ENCODE data around the gene APOA1. TPM values are rescaled to one million over a fixed set of nuclear protein-coding genes. Genes with fewer than 3 reads are reported as not detected.
"Not testable (repeated sequence)": the region's sequence is repeated elsewhere in the genome, so short reads cannot be mapped to it uniquely, and the experiment has no call there.

Gene APOA1
- polyA plus RNA-seq, 3 donors, result 76.0 to 179 (median 121) TPM

DNA sequence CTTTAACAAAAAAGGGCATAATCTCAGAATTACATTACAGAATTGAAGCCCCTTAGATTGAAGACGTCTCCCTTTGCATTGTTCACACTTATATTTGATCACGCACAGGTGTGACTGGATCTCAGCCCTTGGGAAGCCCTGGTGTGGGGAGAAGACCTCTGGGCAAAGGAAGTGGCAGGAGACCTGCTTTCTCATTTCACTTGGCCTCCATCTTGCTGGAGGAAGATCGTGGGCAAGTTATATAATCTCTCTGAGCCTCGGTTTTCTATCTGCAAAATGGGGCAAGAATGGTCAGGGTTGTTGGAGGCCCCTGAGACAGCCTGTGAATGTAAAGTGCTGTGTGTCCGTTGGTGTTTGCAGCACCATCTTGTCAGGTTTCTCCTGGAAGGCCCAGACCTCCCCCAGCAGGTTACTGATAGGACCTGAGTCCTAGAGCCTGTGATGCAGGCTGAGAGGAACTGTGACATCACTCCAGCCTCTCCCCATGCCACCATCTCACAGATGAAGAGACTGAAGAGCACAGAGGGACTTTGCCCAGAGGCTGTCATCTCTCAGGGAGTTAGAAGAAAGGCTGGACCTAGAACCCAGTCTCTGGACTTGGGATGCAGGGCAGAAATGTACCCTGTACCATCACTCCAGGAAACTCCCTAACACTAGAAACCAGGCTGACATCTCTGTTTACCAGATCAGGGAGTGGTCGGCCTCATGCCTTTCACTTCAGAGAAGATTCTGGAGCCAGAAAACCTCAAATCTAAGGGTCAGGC, 1.1 kb upstream of the APOA1 start:
- DNase-seq, result no peak

DNA sequence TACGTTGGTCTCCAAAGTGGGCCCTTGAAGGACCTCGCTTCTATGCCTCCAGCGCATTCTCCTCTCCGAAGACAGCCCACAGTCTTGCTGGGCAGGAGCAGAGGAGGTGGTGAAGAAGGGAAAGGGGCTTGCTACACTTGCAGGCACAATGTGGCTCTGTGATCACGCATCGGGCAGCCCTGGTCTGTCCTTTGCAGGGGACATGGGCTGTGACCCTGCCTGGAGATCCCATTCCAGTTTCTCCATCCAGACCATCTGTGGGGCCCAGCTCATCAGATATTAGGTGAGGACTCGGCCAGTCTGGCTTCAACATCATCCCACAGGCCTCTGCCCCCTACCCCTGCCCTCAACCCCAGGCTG, 810 bp downstream of the APOA1 start:
- no peak for DNase-seq

DNA sequence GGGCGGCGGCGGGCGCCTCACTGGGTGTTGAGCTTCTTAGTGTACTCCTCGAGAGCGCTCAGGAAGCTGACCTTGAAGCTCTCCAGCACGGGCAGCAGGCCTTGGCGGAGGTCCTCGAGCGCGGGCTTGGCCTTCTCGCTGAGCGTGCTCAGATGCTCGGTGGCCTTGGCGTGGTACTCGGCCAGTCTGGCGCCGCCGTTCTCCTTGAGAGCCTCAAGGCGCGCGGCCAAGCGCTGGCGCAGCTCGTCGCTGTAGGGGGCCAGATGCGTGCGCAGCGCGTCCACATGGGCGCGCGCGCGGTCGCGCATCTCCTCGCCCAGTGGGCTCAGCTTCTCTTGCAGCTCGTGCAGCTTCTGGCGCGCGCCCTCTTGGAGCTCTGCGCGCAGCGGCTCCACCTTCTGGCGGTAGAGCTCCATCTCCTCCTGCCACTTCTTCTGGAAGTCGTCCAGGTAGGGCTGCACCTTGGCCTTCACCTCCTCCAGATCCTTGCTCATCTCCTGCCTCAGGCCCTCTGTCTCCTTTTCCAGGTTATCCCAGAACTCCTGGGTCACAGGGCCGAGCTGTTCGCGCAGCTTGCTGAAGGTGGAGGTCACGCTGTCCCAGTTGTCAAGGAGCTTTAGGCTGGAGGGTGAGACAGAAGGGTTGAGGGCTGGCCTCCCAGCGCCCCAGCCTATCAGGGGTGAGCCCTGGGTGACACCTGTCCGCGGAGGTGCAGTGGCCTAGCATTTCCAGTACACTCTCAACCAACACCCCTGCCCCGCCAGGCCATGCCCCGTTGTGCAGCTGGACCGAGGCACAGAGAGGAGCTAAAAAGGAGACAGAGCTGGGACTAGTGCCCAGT, 1.4 kb downstream of the APOA1 start:
- DNase-seq, result peak; percentile 93

DNA sequence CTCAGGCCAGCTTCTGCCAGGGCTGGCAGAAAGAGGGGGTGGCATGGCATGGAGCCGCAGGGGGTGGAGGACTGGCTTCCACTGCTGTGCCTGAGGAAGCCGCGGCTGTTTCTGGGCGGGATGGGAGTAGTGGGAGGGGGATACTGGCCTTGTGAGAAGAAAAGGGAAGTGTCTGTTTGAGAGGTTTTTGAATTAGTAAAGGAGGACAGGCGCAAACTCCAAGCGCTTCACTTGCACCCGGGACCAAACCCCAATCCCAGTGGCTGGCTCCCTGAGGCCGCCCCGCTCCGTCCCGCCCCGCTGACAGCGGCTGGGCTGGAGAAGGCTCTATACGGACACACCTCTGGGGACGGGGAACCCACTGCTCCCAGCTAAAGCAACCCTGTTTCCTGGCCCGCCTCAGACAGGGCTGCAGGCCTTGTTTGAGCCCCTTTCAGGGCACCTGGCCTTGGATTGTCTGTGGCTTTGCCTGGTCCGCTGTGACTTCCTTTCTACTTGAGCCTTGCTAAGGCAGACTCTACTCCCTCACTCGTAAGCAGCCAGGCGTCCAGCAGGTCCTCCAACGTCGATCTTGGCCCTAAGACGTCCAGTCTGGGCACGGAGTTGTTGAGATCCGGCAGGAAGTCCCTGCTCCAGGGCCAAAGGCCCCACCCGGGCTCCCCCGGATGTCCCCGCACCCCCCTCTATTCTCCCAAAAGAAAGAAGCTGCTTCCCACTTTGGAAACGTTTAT, 2.2 kb downstream of the APOA1 start:
- no peak for DNase-seq

DNA sequence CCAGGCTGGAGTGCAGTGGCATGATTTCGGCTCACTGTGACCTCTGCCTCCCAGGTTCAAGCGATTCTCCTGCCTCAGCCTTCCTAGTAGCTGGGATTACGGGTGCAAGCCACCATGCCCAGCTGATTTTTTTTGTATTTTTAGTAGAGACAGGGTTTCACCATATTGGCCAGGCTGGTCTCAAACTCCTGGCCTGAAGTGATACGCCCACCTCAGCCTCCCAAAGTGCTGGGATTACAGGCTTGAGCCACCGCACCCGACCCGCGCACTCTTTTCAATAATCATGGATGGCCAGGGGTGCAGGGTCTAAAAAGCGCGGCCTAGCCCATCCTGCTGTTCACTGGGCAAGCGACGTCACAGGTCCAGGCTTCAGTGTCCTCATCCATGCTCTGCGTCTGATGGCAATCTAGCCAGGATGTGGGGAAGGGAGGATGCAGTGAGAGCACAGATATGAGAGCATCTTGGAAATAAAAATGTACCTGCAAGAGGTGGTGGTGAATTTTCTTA, 2.8 kb downstream of the APOA1 start:
- DNase-seq, result not testable (repeated sequence)

DNA sequence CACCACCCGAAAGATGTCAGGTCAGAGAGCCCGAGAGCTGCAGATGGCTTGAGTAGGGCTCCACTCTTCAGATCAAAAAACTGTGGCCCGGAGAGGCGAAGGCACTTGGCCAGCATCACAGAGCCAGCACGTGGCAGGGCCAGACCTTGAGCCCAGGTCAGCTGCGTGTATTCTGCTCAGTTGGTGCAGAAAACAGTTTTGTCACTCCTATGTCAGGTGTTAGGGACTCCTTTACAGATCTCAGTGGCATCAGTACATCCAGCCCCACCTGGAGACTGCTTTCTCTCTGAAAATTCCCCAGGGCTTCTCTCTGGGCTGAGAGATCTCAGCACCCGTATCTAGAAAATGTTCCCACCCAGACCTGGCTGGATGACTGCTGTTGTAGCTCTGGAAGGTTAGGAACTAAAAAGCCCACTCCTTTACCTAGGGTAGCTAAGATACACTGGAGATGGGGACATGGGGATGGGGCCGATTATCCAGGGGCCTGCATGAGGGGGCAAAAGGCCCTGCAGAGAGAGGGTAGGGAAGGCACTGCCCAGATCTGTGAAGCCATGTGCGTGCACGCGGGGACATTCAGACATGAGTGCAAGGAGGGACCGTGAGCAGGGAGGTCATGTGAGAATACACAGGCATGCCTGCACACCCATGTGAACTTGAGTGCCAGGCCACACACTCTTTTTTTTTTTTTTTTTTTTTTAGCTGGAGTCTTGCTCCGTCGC, 3.4 kb downstream of the APOA1 start:
- no peak for DNase-seq

DNA sequence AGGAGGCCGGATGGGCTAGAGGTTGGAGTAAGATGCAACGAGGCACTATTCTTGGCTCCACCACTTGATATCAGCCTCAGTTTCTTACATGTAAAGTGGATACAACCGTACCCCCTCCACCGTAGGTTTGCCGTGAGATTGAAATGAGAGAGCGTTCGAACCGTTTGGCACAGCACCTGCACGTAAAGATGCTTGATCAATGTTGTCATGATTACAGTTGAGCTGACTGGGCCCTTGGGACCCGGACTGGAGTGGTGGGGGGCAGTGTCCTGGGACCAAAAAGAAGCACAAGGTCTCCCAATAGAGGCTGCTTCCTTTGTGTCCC, 4.0 kb downstream of the APOA1 start:
- DNase-seq, result no peak

DNA sequence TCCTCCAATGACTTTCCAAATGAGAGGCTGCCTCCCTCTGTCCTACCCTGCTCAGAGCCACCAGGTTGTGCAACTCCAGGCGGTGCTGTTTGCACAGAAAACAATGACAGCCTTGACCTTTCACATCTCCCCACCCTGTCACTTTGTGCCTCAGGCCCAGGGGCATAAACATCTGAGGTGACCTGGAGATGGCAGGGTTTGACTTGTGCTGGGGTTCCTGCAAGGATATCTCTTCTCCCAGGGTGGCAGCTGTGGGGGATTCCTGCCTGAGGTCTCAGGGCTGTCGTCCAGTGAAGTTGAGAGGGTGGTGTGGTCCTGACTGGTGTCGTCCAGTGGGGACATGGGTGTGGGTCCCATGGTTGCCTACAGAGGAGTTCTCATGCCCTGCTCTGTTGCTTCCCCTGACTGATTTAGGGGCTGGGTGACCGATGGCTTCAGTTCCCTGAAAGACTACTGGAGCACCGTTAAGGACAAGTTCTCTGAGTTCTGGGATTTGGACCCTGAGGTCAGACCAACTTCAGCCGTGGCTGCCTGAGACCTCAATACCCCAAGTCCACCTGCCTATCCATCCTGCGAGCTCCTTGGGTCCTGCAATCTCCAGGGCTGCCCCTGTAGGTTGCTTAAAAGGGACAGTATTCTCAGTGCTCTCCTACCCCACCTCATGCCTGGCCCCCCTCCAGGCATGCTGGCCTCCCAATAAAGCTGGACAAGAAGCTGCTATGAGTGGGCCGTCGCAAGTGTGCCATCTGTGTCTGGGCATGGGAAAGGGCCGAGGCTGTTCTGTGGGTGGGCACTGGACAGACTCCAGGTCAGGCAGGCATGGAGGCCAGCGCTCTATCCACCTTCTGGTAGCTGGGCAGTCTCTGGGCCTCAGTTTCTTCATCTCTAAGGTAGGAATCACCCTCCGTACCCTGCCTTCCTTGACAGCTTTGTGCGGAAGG, 4.8 kb downstream of the APOA1 start:
- DNase-seq, result no peak

DNA sequence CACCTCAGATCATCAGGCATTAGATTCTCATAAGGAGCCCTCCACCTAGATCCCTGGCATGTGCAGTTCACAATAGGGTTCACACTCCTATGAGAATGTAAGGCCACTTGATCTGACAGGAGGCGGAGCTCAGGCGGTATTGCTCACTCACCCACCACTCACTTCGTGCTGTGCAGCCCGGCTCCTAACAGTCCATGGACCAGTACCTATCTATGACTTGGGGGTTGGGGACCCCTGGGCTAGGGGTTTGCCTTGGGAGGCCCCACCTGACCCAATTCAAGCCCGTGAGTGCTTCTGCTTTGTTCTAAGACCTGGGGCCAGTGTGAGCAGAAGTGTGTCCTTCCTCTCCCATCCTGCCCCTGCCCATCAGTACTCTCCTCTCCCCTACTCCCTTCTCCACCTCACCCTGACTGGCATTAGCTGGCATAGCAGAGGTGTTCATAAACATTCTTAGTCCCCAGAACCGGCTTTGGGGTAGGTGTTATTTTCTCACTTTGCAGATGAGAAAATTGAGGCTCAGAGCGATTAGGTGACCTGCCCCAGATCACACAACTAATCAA, 5.6 kb downstream of the APOA1 start:
- DNase-seq, result no peak

DNA sequence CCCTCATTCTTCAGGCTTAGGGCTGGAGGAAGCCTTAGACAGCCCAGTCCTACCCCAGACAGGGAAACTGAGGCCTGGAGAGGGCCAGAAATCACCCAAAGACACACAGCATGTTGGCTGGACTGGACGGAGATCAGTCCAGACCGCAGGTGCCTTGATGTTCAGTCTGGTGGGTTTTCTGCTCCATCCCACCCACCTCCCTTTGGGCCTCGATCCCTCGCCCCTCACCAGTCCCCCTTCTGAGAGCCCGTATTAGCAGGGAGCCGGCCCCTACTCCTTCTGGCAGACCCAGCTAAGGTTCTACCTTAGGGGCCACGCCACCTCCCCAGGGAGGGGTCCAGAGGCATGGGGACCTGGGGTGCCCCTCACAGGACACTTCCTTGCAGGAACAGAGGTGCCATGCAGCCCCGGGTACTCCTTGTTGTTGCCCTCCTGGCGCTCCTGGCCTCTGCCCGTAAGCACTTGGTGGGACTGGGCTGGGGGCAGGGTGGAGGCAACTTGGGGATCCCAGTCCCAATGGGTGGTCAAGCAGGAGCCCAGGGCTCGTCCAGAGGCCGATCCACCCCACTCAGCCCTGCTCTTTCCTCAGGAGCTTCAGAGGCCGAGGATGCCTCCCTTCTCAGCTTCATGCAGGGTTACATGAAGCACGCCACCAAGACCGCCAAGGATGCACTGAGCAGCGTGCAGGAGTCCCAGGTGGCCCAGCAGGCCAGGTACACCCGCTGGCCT, 7.1 kb downstream of the APOA1 start:
- DNase-seq, result no peak

DNA sequence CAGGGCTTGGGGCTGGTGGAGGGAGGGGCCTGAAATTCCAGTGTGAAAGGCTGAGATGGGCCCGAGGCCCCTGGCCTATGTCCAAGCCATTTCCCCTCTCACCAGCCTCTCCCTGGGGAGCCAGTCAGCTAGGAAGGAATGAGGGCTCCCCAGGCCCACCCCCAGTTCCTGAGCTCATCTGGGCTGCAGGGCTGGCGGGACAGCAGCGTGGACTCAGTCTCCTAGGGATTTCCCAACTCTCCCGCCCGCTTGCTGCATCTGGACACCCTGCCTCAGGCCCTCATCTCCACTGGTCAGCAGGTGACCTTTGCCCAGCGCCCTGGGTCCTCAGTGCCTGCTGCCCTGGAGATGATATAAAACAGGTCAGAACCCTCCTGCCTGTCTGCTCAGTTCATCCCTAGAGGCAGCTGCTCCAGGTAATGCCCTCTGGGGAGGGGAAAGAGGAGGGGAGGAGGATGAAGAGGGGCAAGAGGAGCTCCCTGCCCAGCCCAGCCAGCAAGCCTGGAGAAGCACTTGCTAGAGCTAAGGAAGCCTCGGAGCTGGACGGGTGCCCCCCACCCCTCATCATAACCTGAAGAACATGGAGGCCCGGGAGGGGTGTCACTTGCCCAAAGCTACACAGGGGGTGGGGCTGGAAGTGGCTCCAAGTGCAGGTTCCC, 7.8 kb downstream of the APOA1 start, which contains the start of gene APOC3:
APOC3 (plus strand) TSS at position 383 of the 659 bp plus-strand sequence. CDS start 676 bp downstream, outside the sequence.
- DNase-seq, result no peak

DNA sequence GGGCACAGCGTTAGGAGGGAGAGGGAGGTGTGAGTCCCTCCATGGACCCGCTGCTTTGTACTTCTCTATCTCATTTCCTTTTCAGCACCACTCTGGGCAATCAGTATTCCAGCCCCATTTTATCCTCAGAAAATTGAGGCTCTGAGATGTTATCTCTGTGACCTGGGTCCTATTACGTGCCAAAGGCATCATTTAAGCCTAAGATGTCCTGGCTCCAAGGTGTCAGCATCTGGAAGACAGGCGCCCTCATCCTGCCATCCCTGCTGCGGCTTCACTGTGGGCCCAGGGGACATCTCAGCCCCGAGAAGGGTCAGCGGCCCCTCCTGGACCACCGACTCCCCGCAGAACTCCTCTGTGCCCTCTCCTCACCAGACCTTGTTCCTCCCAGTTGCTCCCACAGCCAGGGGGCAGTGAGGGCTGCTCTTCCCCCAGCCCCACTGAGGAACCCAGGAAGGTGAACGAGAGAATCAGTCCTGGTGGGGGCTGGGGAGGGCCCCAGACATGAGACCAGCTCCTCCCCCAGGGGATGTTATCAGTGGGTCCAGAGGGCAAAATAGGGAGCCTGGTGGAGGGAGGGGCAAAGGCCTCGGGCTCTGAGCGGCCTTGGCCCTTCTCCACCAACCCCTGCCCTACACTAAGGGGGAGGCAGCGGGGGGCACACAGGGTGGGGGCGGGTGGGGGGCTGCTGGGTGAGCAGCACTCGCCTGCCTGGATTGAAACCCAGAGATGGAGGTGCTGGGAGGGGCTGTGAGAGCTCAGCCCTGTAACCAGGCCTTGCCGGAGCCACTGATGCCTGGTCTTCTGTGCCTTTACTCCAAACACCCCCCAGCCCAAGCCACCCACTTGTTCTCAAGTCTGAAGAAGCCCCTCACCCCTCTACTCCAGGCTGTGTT, 8.5 kb downstream of the APOA1 start:
- DNase-seq, result no peak

DNA sequence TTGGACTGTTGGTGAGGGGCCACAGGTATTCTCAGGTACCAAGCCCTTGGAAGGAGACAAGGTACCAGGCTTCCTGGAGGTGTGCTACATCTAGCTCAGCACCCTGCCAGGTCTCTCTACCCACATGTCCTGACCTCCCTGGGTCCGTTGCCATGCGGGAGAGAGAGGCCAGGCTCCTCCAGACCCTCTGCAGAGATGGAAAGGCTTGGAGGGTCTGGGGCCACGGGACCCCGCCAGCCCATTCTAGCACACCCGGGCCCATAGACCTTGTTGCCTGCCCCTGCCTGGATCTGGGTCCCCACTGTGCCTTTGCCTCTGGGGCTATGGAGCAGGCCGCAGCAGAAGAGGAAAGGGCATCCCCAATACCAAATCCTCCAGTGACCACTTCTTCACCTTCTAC, 10.0 kb downstream of the APOA1 start:
- DNase-seq, result no peak

DNA sequence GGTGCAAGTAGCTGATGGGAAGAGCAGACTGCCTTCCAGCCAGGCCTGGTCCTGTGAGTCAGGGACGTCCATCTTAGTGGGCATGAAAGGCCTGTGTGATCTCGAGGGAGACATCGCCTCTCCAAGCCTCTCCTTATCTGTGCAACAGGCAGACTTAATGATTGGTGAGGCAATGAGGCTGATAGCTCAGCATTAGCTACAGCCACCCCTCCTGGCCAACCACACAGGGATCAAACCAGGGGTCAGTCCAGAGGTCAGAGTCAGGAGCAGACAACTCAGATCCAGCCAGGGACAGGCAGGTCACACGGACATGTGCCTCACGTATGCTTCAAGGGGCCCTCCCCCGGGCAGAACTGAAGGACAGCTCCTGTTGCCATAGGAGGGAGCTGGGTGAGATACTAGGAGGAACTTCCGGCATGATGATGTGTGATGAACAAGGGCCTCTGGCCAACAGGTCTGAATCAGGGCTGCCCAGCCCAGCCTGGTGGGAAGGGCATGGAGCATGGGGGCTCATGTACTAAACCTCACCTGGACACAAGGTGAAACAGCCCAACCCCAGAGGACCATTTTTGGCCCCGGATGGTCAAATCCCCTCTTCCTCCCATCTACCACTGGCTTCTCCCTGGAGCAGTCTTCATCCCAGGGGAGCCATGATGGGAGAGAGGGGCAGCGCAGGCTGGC, 10.5 kb downstream of the APOA1 start:
- no peak for DNase-seq

DNA sequence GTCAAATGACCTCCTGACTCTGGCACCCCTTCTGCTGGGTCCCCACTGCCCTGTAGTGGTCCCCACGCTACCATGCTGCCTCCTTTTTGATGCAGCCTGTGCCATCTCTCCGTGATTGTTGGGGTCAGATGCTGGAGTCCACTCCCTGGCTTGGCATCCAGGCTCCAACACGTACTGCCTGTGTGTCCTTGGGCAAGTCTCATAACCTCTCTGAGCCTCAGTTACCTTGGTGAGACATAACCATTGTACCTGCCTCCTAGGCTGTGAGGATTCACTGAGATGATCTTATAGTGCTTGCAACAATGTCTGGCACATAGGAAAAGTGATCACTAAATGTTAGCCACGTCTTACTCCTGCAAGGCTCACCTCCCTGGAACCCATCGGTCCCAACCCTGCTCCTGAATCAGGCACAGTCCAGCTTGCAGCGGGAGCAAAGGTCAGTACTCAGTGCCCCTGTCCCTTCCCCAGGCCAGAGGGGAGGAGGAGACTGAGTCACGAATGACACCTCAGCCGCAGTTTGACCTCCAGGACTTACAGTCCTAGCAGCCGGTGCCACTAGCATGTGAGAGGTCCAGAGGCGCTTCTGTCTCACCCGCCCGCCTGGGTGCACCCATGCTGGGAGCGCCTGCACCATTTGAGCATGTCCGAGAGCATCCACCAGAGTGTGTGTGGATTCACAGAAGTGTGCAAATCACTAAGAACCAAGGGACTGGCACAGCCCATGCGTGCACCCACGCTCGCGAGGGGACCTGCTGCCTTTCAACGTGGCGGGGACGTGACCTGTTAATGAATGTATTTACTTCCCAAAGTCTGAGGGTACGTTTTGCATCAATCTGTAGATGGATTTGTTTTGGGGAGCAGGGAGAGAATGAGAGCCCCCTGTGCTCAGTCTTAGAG, 11.3 kb downstream of the APOA1 start:
- DNase-seq, result no peak

DNA sequence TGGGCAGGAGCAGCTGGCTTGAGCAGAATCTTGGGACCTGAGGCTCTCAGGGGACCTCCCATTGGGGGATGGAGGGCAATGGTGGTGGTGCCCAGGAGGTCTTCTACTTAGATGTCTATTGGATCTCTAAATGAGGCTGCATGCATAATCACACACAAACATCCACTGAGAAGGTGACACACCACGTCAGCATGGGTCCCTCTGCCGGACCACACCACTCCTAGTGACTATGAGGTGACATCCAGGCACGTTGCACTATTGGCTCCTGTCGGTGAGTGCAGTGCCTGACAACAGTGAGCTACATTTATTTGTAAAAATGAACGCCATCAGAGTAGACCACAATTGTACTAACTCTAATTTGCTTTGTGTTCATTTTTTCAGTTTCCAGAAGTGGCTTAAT, 12.0 kb downstream of the APOA1 start:
- DNase-seq, result no peak
